Upper lobe of left lung (tissue), 6 donors: ENCODE measurements around the gene HYAL1. TPM values are rescaled to one million over a fixed set of nuclear protein-coding genes. Genes with fewer than 3 reads are reported as not detected.

Experiments
- ATAC-seq, 2 donors: fragments of 200-7000 bp; cut with Tn5 transposase; one replicate each; pipeline ENCODE4 v1.9.1; 2022; ENCODE audit warnings: mild to moderate bottlenecking in 2 of 2, moderate library complexity in 2 of 2; ENCODE audit not compliant: low FRiP score in 2 of 2
- DNase-seq, 2 donors: peaks; one replicate each; pipeline ENCODE4 v3.0.0-alpha.2; 2019 to 2020
- H3K27ac ChIP-seq, 4 donors: fragments of 200-600 bp; sonication (generic); one replicate each; pipeline ENCODE4 v1.5.1; 2016 to 2019
- H3K27me3 ChIP-seq, 4 donors: fragments of 200-600 bp; sonication (generic); one replicate each; pipeline ENCODE4 v1.5.1; 2017 to 2019
- H3K36me3 ChIP-seq, 4 donors: fragments of 200-600 bp; sonication (generic); one replicate each; pipeline ENCODE4 v1.5.1; 2016 to 2019
- H3K4me1 ChIP-seq, 4 donors: fragments of 200-600 bp; sonication (generic); one replicate each; pipeline ENCODE4 v1.5.1; 2018 to 2019
- H3K4me3 ChIP-seq, 4 donors: fragments of 200-600 bp; sonication (generic); one replicate each; pipeline ENCODE4 v1.5.1; 2017 to 2019; ENCODE audit warnings: mild to moderate bottlenecking in 2 of 4, moderate library complexity in 1 of 4
- H3K9me3 ChIP-seq, 4 donors: fragments of 200-600 bp; sonication (generic); one replicate each; pipeline ENCODE4 v1.5.1; 2018 to 2019
- CTCF ChIP-seq, 6 experiments: fragments of 450-650 bp in 4 of 6; fragments of 200-600 bp in 2 of 6; sonication (generic) in 2 of 6; IDR thresholded peaks; one replicate each; pipeline ENCODE4 v1.5.1; 2016 to 2019; ENCODE audit warnings: antibody characterized with exemption in 6 of 6
- EP300 ChIP-seq, 4 donors: sonication (generic); formaldehyde crosslinking; IDR thresholded peaks; one replicate each; pipeline ENCODE4 v1.5.1; 2017; ENCODE audit warnings: antibody characterized with exemption in 4 of 4, control low read depth in 2 of 4
- POLR2A ChIP-seq, 4 donors: fragments of 450-650 bp; IDR thresholded peaks; one replicate each; pipeline ENCODE4 v1.5.1; 2016 to 2017; ENCODE audit warnings: antibody characterized with exemption in 4 of 4, mild to moderate bottlenecking in 2 of 4
- POLR2AphosphoS5 ChIP-seq, 2 donors: sonication (generic); formaldehyde crosslinking; IDR thresholded peaks; one replicate each; pipeline ENCODE4 v1.5.1; 2017; ENCODE audit warnings: antibody characterized with exemption in 2 of 2
- WGBS, 2 donors: methylation state at CpG; one replicate each; pipeline ENCODE4 v1.1.5; 2017 to 2018; 5-methylcytosine and 5-hydroxymethylcytosine counted together
- total RNA-seq, 6 donors: library from RNA; depleted of rRNA in 4 of 6; stranded (reverse); fragments of >200 nt in 4 of 6; gene quantifications; one replicate each; pipeline versions ENCODE4 v1.1.0 to v1.2.1, GENCODE V29; 2016 to 2021
- donor health status: DM: no; HTN: no; CAD: no; lungs with moderate emphysema.
- donor health status: DM: no; HTN: yes; CAD: no; lungs with severe emphysema.

Gene HYAL1
- total RNA-seq, 6 donors from 2014 or later, result 22.0 to 99.1 (median 63.0) TPM

- WGBS, 2 donors, result 1 to 6% methylated on average over 8 to 9 of the region's 31 CpGs
- Histone ChIP-seq H3K4me1 (peaks cover 64 to 83% (median 71%) of the 10 kb centered on the region in 4 donors), H3K36me3 (peaks cover 5 to 10% (median 7%) of the 10 kb centered on the region in 4 donors), H3K4me3 (peak overlapping the region; percentile 71 to 84 (median 74)), H3K27ac (peak overlapping the region; percentile 92 to 99 (median 96)), H3K9me3 (no peaks in the 10 kb centered on the region), H3K27me3 (no peaks in the 10 kb centered on the region)
- no peak for DNase-seq
- peak in 1 of 6 experiments; percentile 23 for TF ChIP-seq CTCF (IDR thresholded peaks at IDR 0.05)
- TF ChIP-seq EP300 (IDR thresholded peaks at IDR 0.05), result no peak
- ATAC-seq, result no peak
Observed at GRCh38 chr3:50336452-50337174, 33.2 kb upstream of the HYAL1 start.

- Histone ChIP-seq H3K27me3 (no peaks in the 10 kb centered on the region), H3K9me3 (no peaks in the 10 kb centered on the region), H3K36me3 (peaks cover 24 to 32% (median 28%) of the 10 kb centered on the region in 4 donors), H3K4me3 (peak overlapping the region in 1 of 4 donors; percentile 75), H3K4me1 (peaks cover 49 to 62% (median 51%) of the 10 kb centered on the region in 4 donors), H3K27ac (peak overlapping the region; percentile 92 to 99 (median 96))
- no peak for TF ChIP-seq EP300 (IDR thresholded peaks at IDR 0.05)
- TF ChIP-seq POLR2AphosphoS5 (IDR thresholded peaks at IDR 0.05), result peak in 1 of 2 donors; percentile 14
- no peak for TF ChIP-seq CTCF (IDR thresholded peaks at IDR 0.05)
- no peak for TF ChIP-seq POLR2A (IDR thresholded peaks at IDR 0.05)
- ATAC-seq, result no peak
- DNase-seq, result no peak
- 49 to 53% methylated on average over 4 to 5 of the region's 5 CpGs for WGBS, 2 donors
Observed at GRCh38 chr3:50334339-50335075, 31.1 kb upstream of the HYAL1 start.

- H3K4me1 ChIP-seq, result peaks cover 45 to 64% (median 47%) of the 10 kb centered on the region in 4 donors
- peaks cover 24 to 38% (median 32%) of the 10 kb centered on the region in 4 donors for H3K36me3 ChIP-seq
- no peaks in the 10 kb centered on the region for H3K27me3 ChIP-seq
- ATAC-seq, result peak in 1 of 2 donors; percentile 18
- TF ChIP-seq EP300 (IDR thresholded peaks at IDR 0.05) (peak in 2 of 4 donors; percentile 61 to 86), CTCF (IDR thresholded peaks at IDR 0.05) (no peak), POLR2AphosphoS5 (IDR thresholded peaks at IDR 0.05) (peak; percentile 71 to 80), POLR2A (IDR thresholded peaks at IDR 0.05) (peak in 1 of 4 donors; percentile 31)
- peak overlapping the region in 1 of 4 donors; percentile 75 for H3K4me3 ChIP-seq
- peak overlapping the region; percentile 79 to 97 (median 94) for H3K27ac ChIP-seq
- H3K9me3 ChIP-seq, result no peaks in the 10 kb centered on the region
- DNase-seq, result no peak
- WGBS, 2 donors, result 34 to 61% methylated on average over 12 of the region's 12 CpGs
Observed at GRCh38 chr3:50333744-50334328, 30.5 kb upstream of the HYAL1 start.

- no peaks in the 10 kb centered on the region for H3K9me3 ChIP-seq
- H3K36me3 ChIP-seq, result peaks cover 24 to 39% (median 33%) of the 10 kb centered on the region in 4 donors
- 95 to 96% methylated on average over 19 of the region's 19 CpGs for WGBS, 2 donors
- DNase-seq, result peak in 1 of 2 donors; percentile 76
- TF ChIP-seq EP300 (IDR thresholded peaks at IDR 0.05) (no peak), POLR2A (IDR thresholded peaks at IDR 0.05) (no peak), CTCF (IDR thresholded peaks at IDR 0.05) (no peak), POLR2AphosphoS5 (IDR thresholded peaks at IDR 0.05) (no peak)
- ATAC-seq, result no peak
- peaks cover 45 to 68% (median 49%) of the 10 kb centered on the region in 4 donors for H3K4me1 ChIP-seq
- H3K4me3 ChIP-seq, result no peak overlapping the region
- no peaks in the 10 kb centered on the region for H3K27me3 ChIP-seq
- H3K27ac ChIP-seq, result no peak overlapping the region
Observed at GRCh38 chr3:50331364-50331907, 28.1 kb upstream of the HYAL1 start.
